Activated T-helper 9 cell treated with anti-CD3 and anti-CD28 coated beads, Interleukin-2, amount 50 U/mL, for 16 hours (primary cell): ENCODE data around the gene PLK3.
A peak's percentile ranks its signal among the peaks of the same experiment; 100 is the strongest.
"Not testable (repeated sequence)": the region's sequence is repeated elsewhere in the genome, so short reads cannot be mapped to it uniquely, and the experiment has no call there.

ENCODE experiments used
- DNase-seq: peaks from one replicate; pipeline ENCODE4 v3.0.0-alpha.2; 2020; ENCODE audit warnings: low read depth

Gene PLK3

GRCh38 chr1:44787506-44787905 is 12.7 kb upstream of the PLK3 start:
- DNase-seq: no peak

- DNase-seq: no peak
These were observed 11.9 kb upstream of the PLK3 start, which contains the start of gene BEST4 for GRCh38 chr1:44788120-44788860. Gene BEST4 (minus strand): TSS chr1:44788170. CDS start chr1:44787705, 465 bp downstream.

DNA sequence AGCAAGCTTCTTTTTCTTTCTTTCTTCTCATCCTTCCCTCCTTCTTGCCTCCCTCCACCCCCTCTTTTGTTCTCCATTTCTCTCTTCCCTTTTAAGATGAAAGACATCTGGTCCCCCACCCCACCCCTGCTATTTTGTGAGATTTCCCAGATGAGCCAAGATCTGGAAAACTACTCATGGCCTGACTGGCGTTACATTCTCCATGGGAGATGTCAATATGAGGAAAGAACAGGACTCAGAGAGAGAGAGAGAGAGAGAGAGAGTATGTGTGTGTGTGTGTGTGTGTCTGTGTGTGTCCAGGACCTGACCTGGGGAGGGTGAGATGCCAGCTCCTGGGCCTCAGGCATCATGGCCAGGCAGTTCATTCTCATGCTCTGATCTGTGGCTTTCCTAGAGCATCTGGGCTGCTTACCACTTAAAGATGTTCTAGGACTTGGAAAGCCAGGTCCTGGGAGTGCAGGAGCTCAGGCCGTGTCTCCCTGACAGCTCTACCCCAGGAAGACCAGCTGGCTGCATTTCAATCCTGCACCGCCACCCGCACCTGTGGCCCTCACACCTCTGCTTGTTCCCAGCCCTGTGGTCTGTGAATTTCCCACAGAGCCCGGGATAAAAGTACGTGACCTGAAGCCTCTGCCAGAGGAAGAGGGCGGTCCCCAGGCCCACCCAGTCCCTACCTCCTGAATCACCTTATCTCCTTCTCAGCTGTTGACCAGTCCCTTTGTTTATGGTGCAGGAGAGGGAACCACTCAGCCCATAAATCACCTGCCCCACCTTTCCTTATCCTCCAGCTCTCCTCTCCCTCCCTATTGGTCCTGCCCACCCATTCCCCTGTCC is 9.0 kb upstream of the PLK3 start:
- no peak for DNase-seq

- DNase-seq: no peak
These were observed 7.3 kb upstream of the PLK3 start for GRCh38 chr1:44792736-44793502.

DNA sequence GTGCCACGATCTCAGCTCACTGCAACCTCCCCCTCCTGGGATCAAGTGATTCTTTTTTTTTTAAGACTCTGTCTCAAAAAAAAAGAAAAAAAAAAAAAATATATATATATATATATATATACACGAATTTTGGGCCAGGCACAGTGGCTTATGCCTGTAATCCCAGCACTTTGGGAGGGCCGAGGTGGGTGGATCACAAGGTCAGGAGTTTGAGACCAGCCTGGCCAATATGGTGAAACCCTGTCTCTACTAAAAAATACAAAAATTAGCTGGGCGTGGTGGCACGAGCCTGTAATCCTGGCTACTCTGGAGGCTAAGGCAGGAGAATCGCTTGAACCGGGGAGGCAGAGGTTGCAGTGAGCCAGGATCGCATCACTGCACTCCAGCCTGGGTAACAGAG is 2.3 kb upstream of the PLK3 start:
- not testable (repeated sequence) for DNase-seq

DNA sequence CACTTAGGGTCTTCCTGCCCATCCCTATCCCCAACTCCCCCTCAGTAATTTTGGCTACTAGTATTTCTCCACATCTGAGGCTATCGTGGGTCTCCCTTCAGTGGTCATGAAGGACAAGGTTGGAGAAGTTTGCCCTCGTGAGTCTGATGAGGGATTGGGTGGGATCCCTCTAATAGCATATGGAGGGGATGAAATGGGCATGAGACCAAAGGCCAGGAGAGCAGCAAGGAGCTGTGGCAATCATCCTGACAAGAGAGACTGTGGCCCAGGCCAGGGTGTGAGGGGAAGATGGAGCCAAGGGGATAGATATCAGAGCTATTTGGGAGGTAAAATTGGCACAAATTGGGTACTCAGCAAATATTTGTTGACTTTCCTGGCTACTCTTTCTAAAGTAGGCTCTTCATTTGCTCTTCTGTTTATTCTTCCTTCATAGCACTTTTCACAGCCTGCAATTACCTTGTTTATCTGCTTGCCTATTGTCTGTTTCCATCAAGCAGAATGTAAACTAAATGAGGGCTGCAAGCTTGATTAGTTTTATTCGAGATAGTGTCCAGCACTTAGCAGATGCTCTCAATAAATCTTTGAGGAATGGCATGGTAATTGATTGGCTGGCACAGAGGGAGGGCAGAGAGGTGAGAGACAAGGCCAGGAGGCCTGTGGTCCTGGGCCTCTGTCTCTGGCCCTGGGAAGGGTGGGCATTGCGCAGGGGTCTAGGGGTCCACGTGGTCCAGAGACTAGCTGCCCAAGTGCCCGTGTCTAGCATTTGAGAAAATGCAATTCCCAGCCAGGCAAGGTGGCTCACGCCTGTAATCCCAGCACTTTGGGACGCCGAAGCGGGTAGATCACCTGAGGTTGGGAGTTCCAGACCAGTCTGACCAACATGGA is 1.5 kb upstream of the PLK3 start:
- DNase-seq: no peak

- no peak for DNase-seq
These were observed 1.5 kb downstream of the PLK3 start for GRCh38 chr1:44801491-44802305.

DNA sequence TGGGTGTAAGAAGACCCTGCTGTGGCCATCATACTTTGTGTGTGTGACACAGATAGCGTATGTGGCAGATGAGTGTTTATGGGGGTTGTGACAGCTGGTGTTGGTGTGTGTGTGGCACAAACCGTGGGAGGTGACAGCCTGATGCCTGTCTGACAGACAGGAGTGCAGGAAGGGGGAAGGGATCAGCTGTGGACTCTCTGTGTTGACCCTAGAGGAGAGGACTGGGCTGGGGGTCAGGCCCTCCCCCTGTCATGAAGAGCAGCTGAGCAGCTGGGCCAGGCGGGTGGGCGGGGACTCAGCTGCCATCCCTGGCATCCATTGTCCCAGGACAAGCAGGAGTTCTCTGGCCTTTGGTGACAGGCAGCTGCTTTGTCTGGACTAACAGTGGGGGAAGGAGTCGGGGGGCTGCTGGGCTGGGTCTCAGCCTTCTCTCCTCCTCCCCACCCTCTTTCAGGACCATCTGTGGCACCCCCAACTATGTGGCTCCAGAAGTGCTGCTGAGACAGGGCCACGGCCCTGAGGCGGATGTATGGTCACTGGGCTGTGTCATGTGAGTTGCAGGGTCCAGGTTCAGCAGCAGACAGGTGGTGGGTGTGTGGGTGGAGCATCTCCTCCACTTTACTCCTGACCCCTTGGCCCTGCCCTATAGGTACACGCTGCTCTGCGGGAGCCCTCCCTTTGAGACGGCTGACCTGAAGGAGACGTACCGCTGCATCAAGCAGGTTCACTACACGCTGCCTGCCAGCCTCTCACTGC is 2.3 kb downstream of the PLK3 start:
- no peak for DNase-seq

- no peak for DNase-seq
These were observed 2.8 kb downstream of the PLK3 start for GRCh38 chr1:44803062-44803311.

GRCh38 chr1:44803312-44804095 is 3.3 kb downstream of the PLK3 start:
- DNase-seq: no peak

- DNase-seq: no peak
These were observed 5.3 kb downstream of the PLK3 start for GRCh38 chr1:44805311-44806024.

- DNase-seq: no peak
These were observed 6.0 kb downstream of the PLK3 start for GRCh38 chr1:44806025-44806703.

GRCh38 chr1:44806704-44807363 is 6.7 kb downstream of the PLK3 start, which contains the start of gene DYNLT4:
Gene DYNLT4 (minus strand): TSS chr1:44807351. CDS start chr1:44806668, 683 bp downstream.
- DNase-seq: no peak

DNA sequence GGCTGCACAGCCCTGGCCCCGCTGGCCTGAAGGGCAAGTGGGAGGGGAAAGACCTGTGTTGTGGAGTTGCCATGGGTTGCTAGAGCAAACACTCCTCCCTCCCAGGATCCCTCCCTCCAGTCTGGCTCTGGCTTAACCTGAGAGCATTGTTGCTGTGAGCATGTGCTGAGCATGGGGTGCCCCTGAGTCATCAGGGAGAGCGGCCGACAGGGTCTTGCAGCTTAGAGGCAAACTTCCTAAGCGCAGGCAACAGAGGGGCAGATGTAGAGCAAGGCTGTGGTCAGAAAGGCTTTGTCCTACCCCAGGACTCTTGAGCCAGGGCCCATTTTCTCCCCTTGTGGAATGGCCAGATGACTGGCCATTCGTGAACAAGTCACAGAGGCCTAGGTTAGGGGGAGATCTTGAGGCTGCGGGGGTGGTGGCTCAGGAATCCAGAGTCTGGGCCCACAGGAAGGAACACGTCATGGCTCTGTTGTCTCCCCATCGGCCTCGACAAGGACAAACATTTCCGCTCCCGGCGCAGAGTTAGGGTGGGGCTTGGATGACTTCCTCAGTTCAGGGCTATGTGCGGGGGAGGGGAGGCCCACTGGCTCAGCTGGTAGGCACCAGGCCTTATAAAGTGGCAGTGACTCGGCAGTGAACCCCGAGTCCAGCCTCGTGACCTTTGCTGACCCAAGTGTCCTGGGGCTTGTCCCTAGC is 7.3 kb downstream of the PLK3 start:
- DNase-seq: peak; percentile 80

- DNase-seq: peak; percentile 75
These were observed 8.1 kb downstream of the PLK3 start, which contains the start of gene BTBD19 for GRCh38 chr1:44808063-44808937. Gene BTBD19 (plus strand): TSS chr1:44808523. CDS start chr1:44808821, 298 bp downstream.
